K562 (cell line): Measurements from ENCODE around the gene CHD3. TPM values are rescaled to one million over a fixed set of nuclear protein-coding genes. Genes with fewer than 3 reads are reported as not detected.
A peak's percentile ranks its signal among the peaks of the same experiment; 100 is the strongest.

Source experiments
- ATAC-seq: fragments of 200-7000 bp; cut with Tn5 transposase; 3 replicates; pipeline ENCODE4 v1.9.1; 2020; ENCODE audit warnings: moderate library complexity
- BruUV-seq: library from RNA; stranded (reverse); fragments of 400-500 nt; replicated peaks from 2 replicates; lab custom pipeline; 2021; lab: Mats Ljungman, UMichigan
- CTCF ChIA-PET: fragments of 300-600 bp; formaldehyde crosslinking; extraction: SDS; loops from one replicate; lab custom pipeline; 2021; ENCODE audit warnings: low intra/inter-chr PET ratio; lab: Yijun Ruan, JAX
- POLR2A ChIA-PET: fragments of 300-600, 350-650 bp; sonication (Branson Sonifier 250); formaldehyde crosslinking; extraction: SDS; loops from one replicate; lab custom pipeline; 2021; ENCODE audit warnings: antibody characterized with exemption, inconsistent platforms; lab: Yijun Ruan, JAX
- DNase-seq, 4 experiments: peaks; one replicate each; pipeline versions ENCODE4 v3.0.0 to v3.0.0-alpha.2; 2011 to 2018; ENCODE audit warnings: low spot score in 3 of 4, mixed read lengths in 3 of 4; ENCODE audit errors: extremely low read depth in 1 of 4
- FAIRE-seq: peaks from 2 replicates; lab custom pipeline; 2011; peaks lifted over from hg19 to GRCh38; lab: Jason Lieb, UNC
- H2AFZ ChIP-seq: 2 replicates; pipeline ENCODE4 v1.6.0; 2011; ENCODE audit warnings: low read depth, low read length, control low read depth, inconsistent platforms
- H3K27ac ChIP-seq: fragments of 200-600 bp; 3 replicates; pipeline ENCODE4 v1.8.0; 2011; ENCODE audit warnings: low read depth, mild to moderate bottlenecking, control low read depth, inconsistent platforms, low read length, moderate library complexity, mixed read lengths; ENCODE audit errors: extremely low read depth
- H3K27me3 ChIP-seq, 2 experiments: fragments of 300-600 bp in 1 of 2; 2 replicates in 1 of 2; 3 replicates in 1 of 2; pipeline versions ENCODE4 v1.6.0 to v1.8.0; 2011; ENCODE audit warnings: inconsistent platforms in 2 of 2, low read length in 2 of 2, mild to moderate bottlenecking in 1 of 2, mixed read lengths in 1 of 2, moderate library complexity in 1 of 2; ENCODE audit not compliant: control insufficient read depth in 2 of 2, insufficient read depth in 2 of 2
- H3K36me3 ChIP-seq: fragments of 300-600 bp; 3 replicates; pipeline ENCODE4 v1.8.0; 2011; ENCODE audit warnings: mild to moderate bottlenecking, low read length, inconsistent platforms; ENCODE audit not compliant: control insufficient read depth, insufficient read depth
- H3K4me1 ChIP-seq, 2 experiments: fragments of 200-600 bp in 1 of 2; replicated peaks in 1 of 2; 2 replicates in 1 of 2; 3 replicates in 1 of 2; pipeline versions ENCODE4 v1.5.1 to v1.8.0; 2011; ENCODE audit warnings: inconsistent platforms in 2 of 2, low read length in 2 of 2, mild to moderate bottlenecking in 1 of 2, mixed read lengths in 1 of 2, moderate library complexity in 1 of 2; ENCODE audit not compliant: control insufficient read depth in 2 of 2, insufficient read depth in 2 of 2
- H3K4me2 ChIP-seq: 2 replicates; pipeline ENCODE4 v1.6.1; 2011; ENCODE audit warnings: low read length, control low read depth, inconsistent platforms, mixed read lengths; ENCODE audit not compliant: insufficient read depth
- H3K4me3 ChIP-seq: fragments of 200-600 bp; sonication (generic), shearing (Covaris generic); 2 replicates; pipeline ENCODE4 v1.5.1; 2016; ENCODE audit warnings: control low read depth, inconsistent platforms
- H3K79me2 ChIP-seq: fragments of 200-600 bp; 3 replicates; pipeline ENCODE4 v1.8.0; 2011; ENCODE audit warnings: low read length, inconsistent platforms; ENCODE audit not compliant: control insufficient read depth, insufficient read depth
- H3K9ac ChIP-seq, 2 experiments: 2 replicates each; pipeline versions ENCODE4 v1.6.0 to v1.6.1; 2011; ENCODE audit warnings: low read depth in 2 of 2, low read length in 2 of 2, control low read depth in 1 of 2, inconsistent platforms in 1 of 2, mild to moderate bottlenecking in 1 of 2, mixed read lengths in 1 of 2; ENCODE audit not compliant: insufficient read depth in 1 of 2
- H3K9me1 ChIP-seq: one replicate; pipeline ENCODE4 v1.6.0; 2011; ENCODE audit warnings: inconsistent platforms, mild to moderate bottlenecking, low read length, moderate library complexity; ENCODE audit not compliant: control insufficient read depth, insufficient read depth
- H3K9me3 ChIP-seq: replicated peaks from 2 replicates; pipeline ENCODE4 v1.5.1; 2011; ENCODE audit warnings: low read depth, low read length, inconsistent platforms; ENCODE audit not compliant: control insufficient read depth, insufficient read depth
- H4K20me1 ChIP-seq: replicated peaks from 2 replicates; pipeline ENCODE4 v1.6.1; 2011; ENCODE audit warnings: low read length, inconsistent platforms, mixed read lengths; ENCODE audit not compliant: control insufficient read depth, insufficient read depth
- ASH1L ChIP-seq: fragments of 450-650 bp; IDR thresholded peaks from 2 replicates; pipeline ENCODE4 v1.6.1; 2018; ENCODE audit warnings: borderline replicate concordance, mild to moderate bottlenecking, low read depth; ENCODE audit not compliant: partially characterized antibody
- C11orf30 ChIP-seq: fragments of 450-650 bp; IDR thresholded peaks from 2 replicates; pipeline ENCODE4 v1.6.1; 2016; ENCODE audit warnings: low read depth, mild to moderate bottlenecking
- CC2D1A ChIP-seq: fragments of 450-650 bp; IDR thresholded peaks from 2 replicates; pipeline ENCODE4 v1.6.1; 2017; ENCODE audit warnings: mild to moderate bottlenecking
- CSDE1 ChIP-seq, 2 experiments: fragments of 450-650 bp; IDR thresholded peaks; 2 replicates each; pipeline ENCODE4 v1.6.1; 2016; ENCODE audit warnings: mild to moderate bottlenecking in 1 of 2
- DMBX1 ChIP-seq: fragments of 250-450 bp; sonication (Bioruptor Pico); IDR thresholded peaks from 2 replicates; pipeline ENCODE4 v1.8.0; 2022; ENCODE audit warnings: inconsistent platforms, mild to moderate bottlenecking, moderate library complexity, borderline replicate concordance
- E2F3 ChIP-seq: fragments of 250-450 bp; sonication (Bioruptor Pico); IDR thresholded peaks from 2 replicates; pipeline ENCODE4 v1.4.0; 2020; ENCODE audit warnings: mild to moderate bottlenecking
- FOS ChIP-seq: IDR thresholded peaks from 3 replicates; pipeline ENCODE4 v1.6.1; 2011; ENCODE audit not compliant: insufficient read length; ENCODE audit errors: extremely low read depth
- LARP7 ChIP-seq: fragments of 450-650 bp; IDR thresholded peaks from 2 replicates; pipeline ENCODE4 v1.6.1; 2016
- MBD1 ChIP-seq: fragments of 250-450 bp; sonication (Bioruptor Pico); IDR thresholded peaks from 2 replicates; pipeline ENCODE4 v1.8.0; 2022; ENCODE audit warnings: inconsistent platforms
- MECOM ChIP-seq: fragments of 250-450 bp; sonication (Bioruptor Pico); IDR thresholded peaks from 2 replicates; pipeline ENCODE4 v1.8.0; 2022; ENCODE audit warnings: inconsistent platforms
- MTA1 ChIP-seq: fragments of 450-650 bp; IDR thresholded peaks from 2 replicates; pipeline ENCODE4 v1.6.1; 2017; ENCODE audit warnings: borderline replicate concordance
- MTF1 ChIP-seq: fragments of 250-450 bp; sonication (Bioruptor Pico); IDR thresholded peaks from 2 replicates; pipeline ENCODE4 v1.9.0; 2021; ENCODE audit warnings: moderate library complexity, mild to moderate bottlenecking, inconsistent platforms, borderline replicate concordance
- PHB ChIP-seq: fragments of 250-450 bp; sonication (Bioruptor Pico); IDR thresholded peaks from 2 replicates; pipeline ENCODE4 v1.5.0; 2021
- POLR2AphosphoS2 ChIP-seq: IDR thresholded peaks from 2 replicates; pipeline ENCODE4 v1.6.1; 2012; ENCODE audit warnings: low read length, improper control_type of control experiment
- PURB ChIP-seq: sonication (generic); formaldehyde crosslinking; IDR thresholded peaks from 2 replicates; pipeline ENCODE4 v1.9.0; 2021; ENCODE audit warnings: low read depth, mild to moderate bottlenecking, missing genetic modification reagents
- RBM25 ChIP-seq: fragments of 200-400 bp; formaldehyde crosslinking; IDR thresholded peaks from 2 replicates; pipeline ENCODE4 v1.6.1; 2018; ENCODE audit warnings: low read length, low read depth, moderate library complexity; ENCODE audit not compliant: severe bottlenecking
- SMC3 ChIP-seq: conservative IDR thresholded peaks from 2 replicates; pipeline ENCODE4 v1.6.1; 2011; ENCODE audit warnings: low read depth, low read length, improper control_type of control experiment; ENCODE audit not compliant: insufficient read depth
- TGIF2 ChIP-seq: sonication (generic); formaldehyde crosslinking; IDR thresholded peaks from 2 replicates; pipeline ENCODE4 v1.8.1; 2022; ENCODE audit warnings: mild to moderate bottlenecking, missing genetic modification reagents, moderate library complexity
- WGBS: fragments of 100-300 bp; shearing (Covaris generic); methylation state at CpG from one replicate; pipeline ENCODE4 v1.1.6; 2016; ENCODE audit warnings: low coverage, mixed read lengths; ENCODE audit not compliant: insufficient coverage; ENCODE audit errors: missing lambda C conversion rate; 5-methylcytosine and 5-hydroxymethylcytosine counted together
- in situ Hi-C: fragments of 300-500 bp; cut with MboI; formaldehyde crosslinking; loops from 4 replicates; pipeline ENCODE4 v1.15.0; 2018; ENCODE audit warnings: inconsistent platforms, mixed read lengths
- intact Hi-C: fragments of 100-400 bp; cut with micrococcal nuclease; formaldehyde crosslinking; loops from 2 replicates; pipeline ENCODE4 v1.14.2; 2022
- polyA plus RNA-seq, 8 experiments: library from polyadenylated mRNA; depleted of rRNA in 4 of 8; stranded (reverse) in 5 of 8; unstranded in 3 of 8; fragments of >200 nt; fragmentation: Nextera tagmentation in 2 of 8; fragmentation: Illumina TruSeq in 1 of 8; extraction: Ambion mirVana in 2 of 8; extraction: Trizol in 1 of 8; gene quantifications; 2 replicates each; pipeline versions ENCODE4 v1.2.1 to v1.2.3, GENCODE V29; 2011 to 2014; ENCODE audit warnings: inconsistent platforms in 1 of 8, missing spikeins in 1 of 8
- total RNA-seq, 7 experiments: library from RNA; depleted of rRNA in 6 of 7; stranded (reverse); fragments of >200 nt in 6 of 7; fragmentation: Illumina TruSeq in 2 of 7; extraction: Trizol in 2 of 7; gene quantifications; 2 replicates each; pipeline versions ENCODE4 v1.2.1 to v1.2.3, GENCODE V29; 2011 to 2021; ENCODE audit warnings: low replicate concordance in 1 of 7

Gene CHD3
- total and polyA plus RNA-seq, 9 of the 15 experiments (the other 6 are each of a cell fraction or from before 2014, with no cell fraction given): 0.39 to 38.2 (median 21.2) TPM

GRCh38 chr17:7894226-7894625, 5.6 kb downstream of the CHD3 start:
- CTCF ChIA-PET: interaction anchor here (1.2 kb wide), 1 partner anchor 31 kb away, joined by 3 read pairs; no protein-coding TSS in a partner anchor
- POLR2A ChIA-PET: interaction anchor here (0.7 kb wide), 1 partner anchor 851 kb away, joined by 4 read pairs; no protein-coding TSS in a partner anchor
- peaks cover 60% of the 10 kb centered on the region for H3K36me3 ChIP-seq

GRCh38 chr17:7894866-7895265, 6.3 kb downstream of the CHD3 start:
- Histone ChIP-seq H3K27me3 (no peaks in the 10 kb centered on the region), H3K4me1 (no peaks in the 10 kb centered on the region; a peak in 1 of 5 replicates), H3K9me3 (no peaks in the 10 kb centered on the region), H3K27ac (no peak overlapping the region), H3K36me3 (peaks cover 64% of the 10 kb centered on the region), H4K20me1 (no peaks in the 10 kb centered on the region), H2AFZ (no peak overlapping the region), H3K4me3 (no peak overlapping the region), H3K79me2 (no peaks in the 10 kb centered on the region), H3K9ac (no peak overlapping the region), H3K4me2 (no peak overlapping the region), H3K9me1 (no peaks in the 10 kb centered on the region)
- TF ChIP-seq CSDE1 (IDR thresholded peaks at IDR 0.05) (no peak), RBM25 (no peak), TGIF2 (no peak), ASH1L (no peak), POLR2AphosphoS2 (no peak), CC2D1A (no peak), DMBX1 (no peak), C11orf30 (no peak), E2F3 (CRISPR knock-in tag) (no peak), MTF1 (CRISPR knock-in tag) (no peak), MBD1 (CRISPR knock-in tag) (no peak), FOS (no peak), SMC3 (no peak), MECOM (CRISPR knock-in tag) (no peak), LARP7 (no peak), PURB (CRISPR knock-in tag) (no peak), MTA1 (no peak)
- POLR2A ChIA-PET: no interaction called here
- no peak for ATAC-seq
- 84% methylated on average over 2 of the region's 8 CpGs for WGBS
- CTCF ChIA-PET: no interaction called here
- no peak for FAIRE-seq
- intact Hi-C loops (loop anchor here (5.0 to 10.0 kb wide), 2 partner anchors 60 to 153 kb away; partner anchors contain the start of gene KDM6B), in situ Hi-C loops (no loop called here)
- BruUV-seq: no TSS peak
- DNase-seq: no peak

More at GRCh38 chr17:7894226-7894625, 5.6 kb downstream of the CHD3 start:
- H3K4me3 ChIP-seq: no peak overlapping the region
- intact Hi-C loops (loop anchor here (10.0 kb wide), 1 partner anchor 59 kb away; the partner anchor contains the start of gene KDM6B), in situ Hi-C loops (no loop called here)
- H4K20me1 ChIP-seq: no peaks in the 10 kb centered on the region
- peaks cover under 1 to 2% of the 10 kb centered on the region in 2 experiments; a peak in 3 of 5 replicates for H3K4me1 ChIP-seq
- H3K9me3 ChIP-seq: no peaks in the 10 kb centered on the region
- no peak overlapping the region for H2AFZ ChIP-seq
- 76% methylated on average over 7 of the region's 9 CpGs for WGBS
- ATAC-seq (no peak), FAIRE-seq (no peak), DNase-seq (no peak)
- H3K27ac ChIP-seq: no peak overlapping the region
- TSS peak; percentile 67 for BruUV-seq
- H3K79me2 ChIP-seq: peaks cover 3% of the 10 kb centered on the region; the same call in 1 of the 3 replicates
- no peaks in the 10 kb centered on the region for H3K9me1 ChIP-seq
- H3K9ac ChIP-seq: no peak overlapping the region
- H3K27me3 ChIP-seq: no peaks in the 10 kb centered on the region
- no peak overlapping the region for H3K4me2 ChIP-seq
- TF ChIP-seq PHB (CRISPR knock-in tag): no peak
